GM12878 (cell line): Measurements from ENCODE around the gene HSPA4. TPM values are rescaled to one million over a fixed set of nuclear protein-coding genes. Genes with fewer than 3 reads are reported as not detected.
A peak's percentile ranks its signal among the peaks of the same experiment; 100 is the strongest.

Source experiments
- ATAC-seq: fragments of 200-7000 bp; cut with Tn5 transposase; 3 replicates; pipeline ENCODE4 v1.9.1; 2020; ENCODE audit warnings: mild to moderate bottlenecking, moderate library complexity
- BruUV-seq: library from RNA; stranded (reverse); fragments of 400-500 nt; replicated peaks from 2 replicates; lab custom pipeline; 2021; lab: Mats Ljungman, UMichigan
- CTCF ChIA-PET: fragments of 300-600 bp; sonication (Branson Sonifier 250); formaldehyde crosslinking; extraction: SDS; loops from one replicate; lab custom pipeline; 2021; ENCODE audit warnings: inconsistent platforms; lab: Yijun Ruan, JAX
- POLR2A ChIA-PET: fragments of 350-600 bp; formaldehyde crosslinking; extraction: SDS; loops from one replicate; lab custom pipeline; 2021; ENCODE audit warnings: inconsistent platforms; lab: Charles Lee
- RAD21 ChIA-PET: fragments of 300-600 bp; sonication (Branson Sonifier 250); formaldehyde crosslinking; loops from one replicate; lab custom pipeline; 2023; ENCODE audit warnings: antibody characterized with exemption; ENCODE audit not compliant: unreplicated experiment; lab: Charles Lee
- SMC1A ChIA-PET: fragments of 300-600 bp; sonication (Branson Sonifier 250); formaldehyde crosslinking; loops from one replicate; lab custom pipeline; 2023; ENCODE audit not compliant: unreplicated experiment, uncharacterized antibody; lab: Charles Lee
- DNase-seq: peaks from one replicate; pipeline ENCODE4 v3.0.0-alpha.2; 2011; ENCODE audit warnings: low read depth, low spot score
- FAIRE-seq: peaks from 3 replicates; lab custom pipeline; 2011; peaks lifted over from hg19 to GRCh38; lab: Jason Lieb, UNC
- H2AFZ ChIP-seq: 2 replicates; pipeline ENCODE4 v1.6.0; 2011; ENCODE audit warnings: low read depth, low read length, control low read depth; ENCODE audit not compliant: control insufficient read depth
- H3K27ac ChIP-seq: 2 replicates; pipeline ENCODE4 v1.5.1; 2011; ENCODE audit warnings: control low read depth; ENCODE audit not compliant: control insufficient read depth, insufficient read depth
- H3K27me3 ChIP-seq, 2 experiments: replicated peaks in 1 of 2; 2 replicates each; pipeline versions ENCODE4 v1.6.0 to v1.6.1; 2011; ENCODE audit warnings: low read length in 1 of 2; ENCODE audit not compliant: control insufficient read depth in 2 of 2, insufficient read depth in 2 of 2
- H3K36me3 ChIP-seq, 2 experiments: 2 replicates each; pipeline ENCODE4 v1.5.1; 2011; ENCODE audit warnings: low read length in 1 of 2; ENCODE audit not compliant: control insufficient read depth in 2 of 2, insufficient read depth in 2 of 2
- H3K4me1 ChIP-seq: 2 replicates; pipeline ENCODE4 v1.6.1; 2011; ENCODE audit warnings: mild to moderate bottlenecking, low read length, moderate library complexity, mixed read lengths; ENCODE audit not compliant: control insufficient read depth, insufficient read depth
- H3K4me2 ChIP-seq: 2 replicates; pipeline ENCODE4 v1.6.0; 2011; ENCODE audit warnings: control low read depth; ENCODE audit not compliant: control insufficient read depth, insufficient read depth
- H3K4me3 ChIP-seq: fragments of 200-600 bp; sonication (generic); 2 replicates; pipeline ENCODE4 v1.5.1; 2016
- H3K79me2 ChIP-seq: 2 replicates; pipeline ENCODE4 v1.6.0; 2011; ENCODE audit warnings: low read length; ENCODE audit not compliant: control insufficient read depth, insufficient read depth
- H3K9ac ChIP-seq: 2 replicates; pipeline ENCODE4 v1.8.0; 2011; ENCODE audit warnings: low read length, control low read depth, mixed read lengths; ENCODE audit not compliant: control insufficient read depth, insufficient read depth
- H3K9me3 ChIP-seq: replicated peaks from 3 replicates; pipeline ENCODE4 v1.5.1; 2011; ENCODE audit warnings: mild to moderate bottlenecking, low read length; ENCODE audit not compliant: control insufficient read depth, insufficient read depth
- H4K20me1 ChIP-seq: 2 replicates; pipeline ENCODE4 v1.6.0; 2011; ENCODE audit not compliant: control insufficient read depth, insufficient read depth
- ASH2L ChIP-seq: fragments of 300-600, 200-600 bp; sonication (generic); IDR thresholded peaks from 2 replicates; pipeline ENCODE4 v1.6.1; 2017; ENCODE audit warnings: low read depth, mild to moderate bottlenecking, borderline replicate concordance
- CBX3 ChIP-seq: fragments of 200-600 bp; sonication (generic); IDR thresholded peaks from 2 replicates; pipeline ENCODE4 v1.6.1; 2016; ENCODE audit warnings: low read depth, borderline replicate concordance
- KLF5 ChIP-seq: fragments of 450-650 bp; IDR thresholded peaks from 2 replicates; pipeline ENCODE4 v1.6.1; 2014; ENCODE audit warnings: mild to moderate bottlenecking; ENCODE audit not compliant: partially characterized antibody
- NBN ChIP-seq: fragments of 450-650 bp; IDR thresholded peaks from 2 replicates; pipeline ENCODE4 v1.6.1; 2016
- RBBP5 ChIP-seq: fragments of 200-600 bp; sonication (generic); conservative IDR thresholded peaks from 2 replicates; pipeline ENCODE4 v1.6.1; 2016
- RELA ChIP-seq: fragments of 450-650 bp; IDR thresholded peaks from 2 replicates; pipeline ENCODE4 v1.8.0; 2014; ENCODE audit warnings: borderline replicate concordance; ENCODE audit not compliant: partially characterized antibody
- RUNX3 ChIP-seq: IDR thresholded peaks from 2 replicates; pipeline ENCODE4 v1.6.1; 2012; ENCODE audit warnings: low read length, inconsistent platforms
- TAF1 ChIP-seq: IDR thresholded peaks from 2 replicates; pipeline ENCODE4 v1.6.1; 2011; ENCODE audit warnings: mild to moderate bottlenecking, low read depth, low read length, borderline replicate concordance
- WGBS: methylation state at CpG from one replicate; pipeline ENCODE4 v1.1.6; 2016; ENCODE audit warnings: low lambda C conversion rate; ENCODE audit not compliant: insufficient replicate concordance, insufficient coverage; ENCODE audit errors: missing lambda C conversion rate; 5-methylcytosine and 5-hydroxymethylcytosine counted together
- in situ Hi-C: fragments of 300-500 bp; cut with MboI; formaldehyde crosslinking; loops from 9 replicates; pipeline ENCODE4 v1.14.3; 2018; ENCODE audit warnings: mixed read lengths
- intact Hi-C: fragments of 100-400 bp; cut with micrococcal nuclease; formaldehyde crosslinking; loops from one replicate; pipeline ENCODE4 v1.14.2; 2022; ENCODE audit not compliant: unreplicated experiment
- polyA plus RNA-seq, 11 experiments: library from polyadenylated mRNA; depleted of rRNA in 4 of 11; unstranded in 6 of 11; stranded (reverse) in 5 of 11; fragments of >200 nt; fragmentation: Nextera tagmentation in 4 of 11; fragmentation: Illumina TruSeq in 1 of 11; extraction: Ambion mirVana in 4 of 11; extraction: Trizol in 1 of 11; gene quantifications; 1 replicate in 1 of 11; 2 replicates in 10 of 11; pipeline versions ENCODE4 v1.2.1 to v1.2.3, GENCODE V29; 2011 to 2016; ENCODE audit warnings: inconsistent platforms in 2 of 11, missing spikeins in 2 of 11, low read depth in 1 of 11
- total RNA-seq, 4 experiments: library from RNA; depleted of rRNA in 3 of 4; stranded (reverse); fragments of >200 nt in 3 of 4; fragmentation: Illumina TruSeq in 1 of 4; extraction: Trizol in 1 of 4; gene quantifications; 2 replicates each; pipeline versions ENCODE4 v1.2.1 to v1.2.3, GENCODE V29; 2013 to 2021
- TF ChIP-seq, protein P1 (sequence below): IDR thresholded peaks from 2 replicates; pipeline ENCODE4 v1.6.1; 2012; ENCODE audit warnings: improper control_type of control experiment, low read depth, low read length; ENCODE audit not compliant: insufficient replicate concordance
- TF ChIP-seq, protein P2 (sequence below): fragments of 450-650 bp; IDR thresholded peaks from 2 replicates; pipeline ENCODE4 v1.6.1; 2016; ENCODE audit warnings: mild to moderate bottlenecking

HSPA4 gene
- total and polyA plus RNA-seq, 10 of the 15 experiments (the other 5 are each of a cell fraction or from before 2014, with no cell fraction given), result 61.6 to 234 (median 116) TPM

DNA sequence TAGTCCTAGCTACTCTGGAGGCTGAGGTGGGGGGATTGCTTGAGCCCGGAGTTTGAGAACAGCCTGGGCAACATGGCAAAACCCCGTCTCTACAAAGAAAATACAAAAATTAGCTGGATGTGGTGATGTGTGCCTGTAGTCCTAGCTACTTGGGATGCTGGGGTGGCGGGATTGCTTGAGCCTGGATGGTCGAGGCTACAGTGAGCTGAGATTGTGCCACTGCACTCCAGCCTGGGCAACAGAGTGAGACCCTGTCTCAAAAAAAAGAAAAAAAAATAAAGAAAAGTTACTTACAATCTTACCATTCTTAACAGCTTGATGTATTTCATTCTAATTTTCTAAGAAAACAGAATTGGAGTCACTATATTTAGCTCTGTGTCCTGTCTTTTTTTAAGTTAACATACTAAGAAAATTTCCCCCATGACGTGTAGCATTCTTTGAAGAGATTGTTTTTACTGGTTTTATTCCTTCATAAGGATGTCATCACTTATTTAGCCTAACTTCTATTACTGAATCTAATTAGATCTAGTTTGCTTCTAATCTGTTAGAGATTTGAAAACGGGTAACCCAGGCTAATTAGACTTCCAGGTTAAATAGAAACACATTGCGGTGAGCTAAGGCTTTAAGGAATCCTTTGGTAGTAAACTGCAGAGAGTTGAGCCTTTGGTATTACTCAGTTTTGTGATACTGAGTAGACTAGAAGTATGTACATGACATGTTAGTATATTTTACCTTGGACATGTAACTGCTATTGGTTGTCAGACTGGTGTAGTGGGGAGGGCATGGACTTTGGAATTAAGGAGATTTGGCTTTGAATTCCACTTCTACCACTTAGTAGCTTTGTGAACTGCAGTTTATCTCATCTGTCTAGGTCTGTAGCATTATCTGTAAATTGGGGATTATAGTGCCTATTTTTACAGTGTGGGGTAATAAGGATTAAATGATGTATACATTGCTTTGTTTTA lies 24.0 kb downstream of the HSPA4 start:
- Histone ChIP-seq H3K4me1 (no peaks in the 10 kb centered on the region), H3K36me3 (peaks cover 3 to 17% of the 10 kb centered on the region in 2 experiments), H3K9ac (no peak overlapping the region), H3K79me2 (peaks cover 8% of the 10 kb centered on the region), H2AFZ (no peak overlapping the region), H3K9me3 (no peaks in the 10 kb centered on the region), H3K27me3 (no peaks in the 10 kb centered on the region), H3K27ac (no peak overlapping the region), H3K4me2 (no peak overlapping the region), H4K20me1 (no peaks in the 10 kb centered on the region), H3K4me3 (no peak overlapping the region)
- ChIA-PET POLR2A (no interaction called here), CTCF (interaction anchor here (0.5 to 1.3 kb wide), 2 partner anchors 28 to 1391 kb away, joined by 3 read pairs; no protein-coding TSS in a partner anchor), SMC1A (interaction anchor here (1.2 kb wide), 1 partner anchor 15 kb away, joined by 4 read pairs; no protein-coding TSS in a partner anchor), RAD21 (no interaction called here)
- WGBS, result 85% methylated on average over 7 of the region's 7 CpGs
- no TSS peak for BruUV-seq
- DNase-seq (no peak), FAIRE-seq (peak; percentile 71), ATAC-seq (no peak)
- in situ Hi-C loops, result no loop called here
- intact Hi-C loops, result no loop called here
- TF ChIP-seq RUNX3, result no peak

GRCh38 chr5:133079048-133079447 lies 27.2 kb downstream of the HSPA4 start:
- ChIA-PET SMC1A (interaction anchor here (0.6 kb wide), 1 partner anchor 9 kb away, joined by 3 read pairs; no protein-coding TSS in a partner anchor), CTCF (interaction anchor here (1.3 kb wide), 1 partner anchor 9 kb away, joined by 3 read pairs; no protein-coding TSS in a partner anchor), POLR2A (no interaction called here), RAD21 (no interaction called here)
- FAIRE-seq (no peak), DNase-seq (no peak), ATAC-seq (no peak)
- Histone ChIP-seq H3K27ac (no peak overlapping the region), H3K27me3 (no peaks in the 10 kb centered on the region), H3K9me3 (no peaks in the 10 kb centered on the region), H3K79me2 (peaks cover 8% of the 10 kb centered on the region), H3K4me1 (no peaks in the 10 kb centered on the region), H2AFZ (no peak overlapping the region), H3K4me3 (no peak overlapping the region), H3K4me2 (no peak overlapping the region), H3K9ac (no peak overlapping the region), H4K20me1 (no peaks in the 10 kb centered on the region), H3K36me3 (peaks cover 3 to 12% of the 10 kb centered on the region in 2 experiments; a peak in 3 of 4 replicates)
- in situ Hi-C loops (no loop called here), intact Hi-C loops (no loop called here)
- no TSS peak for BruUV-seq
- 100% methylated on average over 3 of the region's 3 CpGs for WGBS
- TF ChIP-seq CBX3 (no peak), RELA (no peak), TAF1 (no peak), KLF5 (no peak), ASH2L (no peak), NBN (no peak), RBBP5 (no peak)
- TF ChIP-seq, protein P1, sequence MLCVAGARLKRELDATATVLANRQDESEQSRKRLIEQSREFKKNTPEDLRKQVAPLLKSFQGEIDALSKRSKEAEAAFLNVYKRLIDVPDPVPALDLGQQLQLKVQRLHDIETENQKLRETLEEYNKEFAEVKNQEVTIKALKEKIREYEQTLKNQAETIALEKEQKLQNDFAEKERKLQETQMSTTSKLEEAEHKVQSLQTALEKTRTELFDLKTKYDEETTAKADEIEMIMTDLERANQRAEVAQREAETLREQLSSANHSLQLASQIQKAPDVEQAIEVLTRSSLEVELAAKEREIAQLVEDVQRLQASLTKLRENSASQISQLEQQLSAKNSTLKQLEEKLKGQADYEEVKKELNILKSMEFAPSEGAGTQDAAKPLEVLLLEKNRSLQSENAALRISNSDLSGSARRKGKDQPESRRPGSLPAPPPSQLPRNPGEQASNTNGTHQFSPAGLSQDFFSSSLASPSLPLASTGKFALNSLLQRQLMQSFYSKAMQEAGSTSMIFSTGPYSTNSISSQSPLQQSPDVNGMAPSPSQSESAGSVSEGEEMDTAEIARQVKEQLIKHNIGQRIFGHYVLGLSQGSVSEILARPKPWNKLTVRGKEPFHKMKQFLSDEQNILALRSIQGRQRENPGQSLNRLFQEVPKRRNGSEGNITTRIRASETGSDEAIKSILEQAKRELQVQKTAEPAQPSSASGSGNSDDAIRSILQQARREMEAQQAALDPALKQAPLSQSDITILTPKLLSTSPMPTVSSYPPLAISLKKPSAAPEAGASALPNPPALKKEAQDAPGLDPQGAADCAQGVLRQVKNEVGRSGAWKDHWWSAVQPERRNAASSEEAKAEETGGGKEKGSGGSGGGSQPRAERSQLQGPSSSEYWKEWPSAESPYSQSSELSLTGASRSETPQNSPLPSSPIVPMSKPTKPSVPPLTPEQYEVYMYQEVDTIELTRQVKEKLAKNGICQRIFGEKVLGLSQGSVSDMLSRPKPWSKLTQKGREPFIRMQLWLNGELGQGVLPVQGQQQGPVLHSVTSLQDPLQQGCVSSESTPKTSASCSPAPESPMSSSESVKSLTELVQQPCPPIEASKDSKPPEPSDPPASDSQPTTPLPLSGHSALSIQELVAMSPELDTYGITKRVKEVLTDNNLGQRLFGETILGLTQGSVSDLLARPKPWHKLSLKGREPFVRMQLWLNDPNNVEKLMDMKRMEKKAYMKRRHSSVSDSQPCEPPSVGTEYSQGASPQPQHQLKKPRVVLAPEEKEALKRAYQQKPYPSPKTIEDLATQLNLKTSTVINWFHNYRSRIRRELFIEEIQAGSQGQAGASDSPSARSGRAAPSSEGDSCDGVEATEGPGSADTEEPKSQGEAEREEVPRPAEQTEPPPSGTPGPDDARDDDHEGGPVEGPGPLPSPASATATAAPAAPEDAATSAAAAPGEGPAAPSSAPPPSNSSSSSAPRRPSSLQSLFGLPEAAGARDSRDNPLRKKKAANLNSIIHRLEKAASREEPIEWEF, result no peak
- TF ChIP-seq, protein P2, sequence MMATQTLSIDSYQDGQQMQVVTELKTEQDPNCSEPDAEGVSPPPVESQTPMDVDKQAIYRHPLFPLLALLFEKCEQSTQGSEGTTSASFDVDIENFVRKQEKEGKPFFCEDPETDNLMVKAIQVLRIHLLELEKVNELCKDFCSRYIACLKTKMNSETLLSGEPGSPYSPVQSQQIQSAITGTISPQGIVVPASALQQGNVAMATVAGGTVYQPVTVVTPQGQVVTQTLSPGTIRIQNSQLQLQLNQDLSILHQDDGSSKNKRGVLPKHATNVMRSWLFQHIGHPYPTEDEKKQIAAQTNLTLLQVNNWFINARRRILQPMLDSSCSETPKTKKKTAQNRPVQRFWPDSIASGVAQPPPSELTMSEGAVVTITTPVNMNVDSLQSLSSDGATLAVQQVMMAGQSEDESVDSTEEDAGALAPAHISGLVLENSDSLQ, result no peak
